Measurements from ENCODE around the gene SHROOM3.

Gene SHROOM3

GRCh38 chr4:76550966-76551780 is 116.1 kb downstream of the SHROOM3 start:
- Histone ChIP-seq H3K79me2 (ENCODE audit: insufficient read depth, low read length) (no peaks in the 10 kb centered on the region), H3F3A (ENCODE audit: insufficient read depth) (no peaks in the 10 kb centered on the region), H3K9me3 (ENCODE audit: insufficient read depth, low read length) (no peaks in the 10 kb centered on the region), H3K27ac (ENCODE audit: low read depth, low read length) (no peak overlapping the region), H3K36me3 (ENCODE audit: low read length) (no peaks in the 10 kb centered on the region), H3K4me2 (ENCODE audit: low read depth, low read length, poor library complexity, severe bottlenecking) (no peak overlapping the region), H3K9ac (ENCODE audit: low read length) (no peak overlapping the region), H2AFZ (ENCODE audit: low read depth, low read length, severe bottlenecking) (no peak overlapping the region), H3K4me3 (ENCODE audit: insufficient read depth, low read length, poor library complexity, severe bottlenecking) (no peak overlapping the region), H3K9me2 (replicated peaks; ENCODE audit: insufficient read depth, low read length) (no peaks in the 10 kb centered on the region), H3K27me3 (ENCODE audit: low read length) (no peaks in the 10 kb centered on the region), H4K20me1 (ENCODE audit: low read depth, low read length) (no peaks in the 10 kb centered on the region)
- TF ChIP-seq CTCF (IDR thresholded peaks at IDR 0.05; ENCODE audit: insufficient read depth, low read length, poor library complexity, severe bottlenecking) (no peak), EZH2phosphoT487 (conservative IDR thresholded peaks at IDR 0.05; ENCODE audit: low read length) (no peak)

GRCh38 chr4:76554630-76555029 is 119.6 kb downstream of the SHROOM3 start:
- Histone ChIP-seq H3K9me2 (replicated peaks; ENCODE audit: insufficient read depth, low read length) (no peaks in the 10 kb centered on the region), H3K9me3 (ENCODE audit: insufficient read depth, low read length) (no peaks in the 10 kb centered on the region), H3F3A (ENCODE audit: insufficient read depth) (no peaks in the 10 kb centered on the region), H3K9ac (ENCODE audit: low read length) (no peak overlapping the region), H3K27me3 (ENCODE audit: low read length) (no peaks in the 10 kb centered on the region), H3K4me2 (ENCODE audit: low read depth, low read length, poor library complexity, severe bottlenecking) (no peak overlapping the region), H4K20me1 (ENCODE audit: low read depth, low read length) (no peaks in the 10 kb centered on the region), H3K36me3 (ENCODE audit: low read length) (no peaks in the 10 kb centered on the region), H3K27ac (ENCODE audit: low read depth, low read length) (no peak overlapping the region), H3K79me2 (ENCODE audit: insufficient read depth, low read length) (no peaks in the 10 kb centered on the region), H3K4me3 (ENCODE audit: insufficient read depth, low read length, poor library complexity, severe bottlenecking) (no peak overlapping the region), H2AFZ (ENCODE audit: low read depth, low read length, severe bottlenecking) (no peak overlapping the region)
- TF ChIP-seq CTCF (IDR thresholded peaks at IDR 0.05; ENCODE audit: insufficient read depth, low read length, poor library complexity, severe bottlenecking): no peak
- no peak for TF ChIP-seq EZH2phosphoT487 (conservative IDR thresholded peaks at IDR 0.05; ENCODE audit: low read length)

- no peak overlapping the region for H3K4me2 ChIP-seq (ENCODE audit: low read depth, low read length, poor library complexity, severe bottlenecking)
- H2AFZ ChIP-seq (ENCODE audit: low read depth, low read length, severe bottlenecking): no peak overlapping the region
- no peak overlapping the region for H3K27ac ChIP-seq (ENCODE audit: low read depth, low read length)
- no peaks in the 10 kb centered on the region for H3K9me3 ChIP-seq (ENCODE audit: insufficient read depth, low read length)
- H3K27me3 ChIP-seq (ENCODE audit: low read length): no peaks in the 10 kb centered on the region
- H3K4me3 ChIP-seq (ENCODE audit: insufficient read depth, low read length, poor library complexity, severe bottlenecking): no peak overlapping the region
- no peaks in the 10 kb centered on the region for H3K36me3 ChIP-seq (ENCODE audit: low read length)
- no peaks in the 10 kb centered on the region for H3F3A ChIP-seq (ENCODE audit: insufficient read depth)
- H3K79me2 ChIP-seq (ENCODE audit: insufficient read depth, low read length): no peaks in the 10 kb centered on the region
- no peaks in the 10 kb centered on the region for H4K20me1 ChIP-seq (ENCODE audit: low read depth, low read length)
- TF ChIP-seq EZH2phosphoT487 (conservative IDR thresholded peaks at IDR 0.05; ENCODE audit: low read length): no peak
- no peak for TF ChIP-seq CTCF (IDR thresholded peaks at IDR 0.05; ENCODE audit: insufficient read depth, low read length, poor library complexity, severe bottlenecking)
- H3K9ac ChIP-seq (ENCODE audit: low read length): no peak overlapping the region
- H3K9me2 ChIP-seq (replicated peaks; ENCODE audit: insufficient read depth, low read length): no peaks in the 10 kb centered on the region
Observed at GRCh38 chr4:76556452-76556851, 121.4 kb downstream of the SHROOM3 start.
